HG03565 (cell line): ENCODE measurements around the gene DIP2C.
"Not testable (repeated sequence)": the region's sequence is repeated elsewhere in the genome, so short reads cannot be mapped to it uniquely, and the experiment has no call there.

Experiments used
- ATAC-seq: cut with Tn5 transposase; IDR thresholded peaks from one replicate; pipeline ENCODE4 v1.9.1; 2021; ENCODE audit warnings: mild to moderate bottlenecking, moderate library complexity; ENCODE audit not compliant: unreplicated experiment

The DIP2C gene

GRCh38 chr10:271201-271600, 418.3 kb downstream of the DIP2C start:
- ATAC-seq = no peak

GRCh38 chr10:269440-270074, 419.9 kb downstream of the DIP2C start:
- ATAC-seq = no peak

- ATAC-seq = no peak
These were observed 421.8 kb downstream of the DIP2C start for GRCh38 chr10:267705-268104.

- no peak for ATAC-seq
These were observed 422.5 kb downstream of the DIP2C start for GRCh38 chr10:266974-267425.

- ATAC-seq = not testable (repeated sequence)
These were observed 423.5 kb downstream of the DIP2C start for GRCh38 chr10:265816-266588.

GRCh38 chr10:265074-265440, 424.4 kb downstream of the DIP2C start:
- ATAC-seq = not testable (repeated sequence)

GRCh38 chr10:264160-265073, 425.1 kb downstream of the DIP2C start:
- not testable (repeated sequence) for ATAC-seq

GRCh38 chr10:260819-261429, 428.5 kb downstream of the DIP2C start:
- ATAC-seq = no peak

- no peak for ATAC-seq
These were observed 437.4 kb downstream of the DIP2C start for GRCh38 chr10:251982-252582.

- no peak for ATAC-seq
These were observed 441.2 kb downstream of the DIP2C start for GRCh38 chr10:248307-248706.

GRCh38 chr10:247480-247879, 442.0 kb downstream of the DIP2C start:
- no peak for ATAC-seq

GRCh38 chr10:246431-246830, 443.0 kb downstream of the DIP2C start:
- ATAC-seq = no peak

- no peak for ATAC-seq
These were observed 445.2 kb downstream of the DIP2C start for GRCh38 chr10:244227-244626.

- ATAC-seq = no peak
These were observed 447.4 kb downstream of the DIP2C start for GRCh38 chr10:241966-242643.

GRCh38 chr10:241451-241850, 448.0 kb downstream of the DIP2C start:
- ATAC-seq = no peak

GRCh38 chr10:239109-239508, 450.4 kb downstream of the DIP2C start:
- no peak for ATAC-seq

GRCh38 chr10:235915-236314, 453.6 kb downstream of the DIP2C start:
- no peak for ATAC-seq

GRCh38 chr10:234708-235406, 454.6 kb downstream of the DIP2C start:
- no peak for ATAC-seq

- no peak for ATAC-seq
These were observed 456.6 kb downstream of the DIP2C start for GRCh38 chr10:232878-233277.
